Activated gamma-delta T cell treated with Interleukin-2 at 50 U/mL for 16 hours (primary cell): ENCODE results near the gene SDK2.

Source experiments
- DNase-seq: peaks from one replicate; pipeline ENCODE4 v3.0.0-alpha.2; 2020

Gene SDK2

DNA sequence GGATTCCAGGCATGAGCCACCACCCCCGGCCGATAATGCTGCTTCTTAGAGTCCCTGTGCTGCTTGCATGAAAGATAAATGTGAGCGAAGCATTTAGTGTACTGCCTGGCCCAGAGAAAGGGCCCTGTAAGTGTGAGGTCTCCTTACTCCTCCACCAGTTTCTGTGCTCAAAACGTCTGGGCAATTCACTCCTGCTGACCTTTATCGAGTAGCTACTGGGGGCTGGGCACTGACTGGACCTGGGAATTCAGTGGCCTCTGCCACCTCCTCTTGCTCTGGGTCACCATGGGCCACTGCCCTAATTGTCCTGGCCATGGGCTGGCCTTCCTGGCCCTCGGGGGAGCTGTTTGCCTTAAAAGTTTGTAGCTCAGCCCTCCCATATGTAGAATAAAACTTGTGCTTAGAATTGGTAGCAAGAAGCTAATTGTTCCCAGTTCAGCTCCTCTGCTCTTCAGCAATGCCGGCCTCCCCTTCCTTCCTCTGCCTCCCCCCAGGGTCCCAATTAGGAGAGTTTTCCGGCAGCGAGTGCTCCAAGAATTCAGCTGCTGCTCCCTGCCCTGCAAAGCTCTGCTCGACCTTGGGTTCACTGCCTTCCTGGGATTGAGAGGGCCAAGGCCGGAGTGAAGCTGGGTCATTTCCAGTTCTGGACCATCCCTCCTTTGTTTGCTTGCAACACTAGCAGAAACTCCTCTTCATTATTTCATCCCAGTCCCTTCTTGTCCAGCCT, 233.5 kb downstream of the SDK2 start:
- no peak for DNase-seq

DNA sequence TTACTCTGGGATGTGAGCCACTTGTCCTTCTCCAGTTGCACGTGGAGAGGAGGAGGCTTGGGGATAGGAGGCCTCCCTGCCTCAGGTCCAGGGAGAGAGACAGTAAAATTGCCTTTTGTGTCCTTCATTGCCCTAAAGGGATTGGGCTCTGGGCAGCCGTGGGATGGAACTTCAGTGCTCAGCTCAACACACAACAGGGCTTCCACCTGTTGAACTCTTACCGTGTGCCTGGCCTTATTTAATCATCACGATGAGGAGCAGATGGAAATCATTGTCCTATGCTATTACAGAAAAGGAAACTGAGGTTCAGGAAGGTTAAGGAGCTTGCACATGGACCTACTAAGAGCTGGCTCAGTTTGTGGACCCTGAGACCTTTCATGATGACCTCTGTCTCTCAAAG, 240.0 kb downstream of the SDK2 start:
- DNase-seq: no peak

DNA sequence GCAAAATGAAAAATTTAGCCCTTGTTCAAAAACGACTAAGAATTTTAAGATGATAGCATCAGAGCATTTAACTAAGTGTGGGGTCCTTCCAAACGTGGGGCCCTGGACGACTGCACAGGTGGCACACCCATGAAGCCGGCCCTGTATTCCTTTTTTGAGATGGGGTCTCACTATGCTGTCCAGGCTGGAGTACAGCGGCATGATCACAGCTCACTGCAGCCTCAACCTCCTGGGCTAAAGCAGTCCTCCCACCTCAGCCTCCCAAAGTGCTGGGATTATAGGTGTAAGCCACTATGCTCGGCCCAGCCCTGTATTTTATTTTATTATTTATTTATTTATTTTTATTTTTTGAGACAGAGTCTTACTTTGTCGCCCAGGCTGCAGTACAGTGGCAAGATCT, 241.8 kb downstream of the SDK2 start:
- DNase-seq: no peak

DNA sequence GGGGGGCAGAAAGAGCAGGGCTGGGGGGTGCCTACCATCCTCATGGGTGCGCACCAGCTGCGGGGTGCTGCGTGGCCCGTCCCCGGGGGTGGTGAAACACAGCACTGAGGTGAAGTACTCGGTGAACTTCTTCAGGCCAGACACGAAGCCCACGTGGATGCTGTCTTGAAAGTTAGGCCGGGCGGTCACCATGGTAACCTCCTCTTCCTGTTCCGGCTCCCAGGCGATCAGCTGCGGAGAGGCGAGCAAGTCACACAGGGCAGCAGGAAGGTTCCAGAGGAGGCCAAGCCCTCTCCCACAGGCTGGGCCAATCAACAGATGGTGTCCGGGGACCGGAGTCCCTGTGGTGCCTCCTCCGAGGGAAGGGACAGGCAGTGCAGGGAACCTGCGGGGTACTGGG, 242.3 kb downstream of the SDK2 start:
- DNase-seq: no peak

DNA sequence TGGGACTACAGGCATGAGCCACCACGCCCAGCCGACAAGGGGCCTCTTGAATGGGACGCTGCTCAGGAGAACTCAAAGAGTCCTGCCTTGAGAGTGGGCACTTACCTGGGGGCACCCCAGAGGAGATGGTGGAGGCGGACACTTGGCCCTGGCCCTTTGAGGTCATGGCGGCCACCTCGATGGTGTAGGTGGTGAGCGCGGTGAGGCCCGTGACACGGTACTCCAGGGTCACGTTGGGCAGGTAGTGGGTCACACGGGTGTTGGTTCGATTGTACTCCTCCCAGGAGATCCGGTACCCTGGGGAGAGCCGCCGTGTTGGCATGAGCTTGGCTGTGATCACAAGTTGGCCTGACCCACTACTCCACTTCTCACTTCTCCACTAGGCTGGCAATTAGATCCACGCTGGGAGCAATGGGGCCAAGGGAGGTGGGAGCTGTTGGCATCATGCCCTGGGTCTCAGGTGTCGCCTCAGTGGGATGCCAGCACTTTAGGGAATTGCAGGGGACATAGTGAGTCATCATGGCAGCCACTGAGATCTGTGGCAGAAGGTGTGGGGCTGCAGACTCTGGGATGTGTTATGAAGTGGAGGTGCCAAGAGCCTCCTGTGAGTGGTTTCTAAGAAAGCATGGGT, 243.2 kb downstream of the SDK2 start:
- DNase-seq: no peak

DNA sequence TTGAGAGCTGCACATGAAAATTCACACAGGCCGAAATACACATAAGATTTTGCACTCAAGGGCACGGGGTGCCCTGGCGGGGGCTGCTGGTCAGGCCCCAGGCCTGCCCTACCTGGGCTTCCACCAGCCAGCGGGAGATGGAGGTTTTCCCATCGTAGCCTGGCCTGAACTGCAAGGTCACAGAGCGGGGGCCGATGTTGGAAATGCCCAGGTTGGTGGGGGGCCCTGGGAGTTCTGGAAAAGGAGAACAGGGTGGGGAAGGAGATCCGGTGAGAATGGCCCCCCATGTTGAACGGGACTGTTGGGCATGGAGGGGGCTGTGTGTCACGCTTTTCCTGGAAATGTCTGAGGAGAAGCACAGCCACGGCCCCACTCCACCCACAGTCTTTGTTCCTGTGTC, 245.2 kb downstream of the SDK2 start:
- no peak for DNase-seq

DNA sequence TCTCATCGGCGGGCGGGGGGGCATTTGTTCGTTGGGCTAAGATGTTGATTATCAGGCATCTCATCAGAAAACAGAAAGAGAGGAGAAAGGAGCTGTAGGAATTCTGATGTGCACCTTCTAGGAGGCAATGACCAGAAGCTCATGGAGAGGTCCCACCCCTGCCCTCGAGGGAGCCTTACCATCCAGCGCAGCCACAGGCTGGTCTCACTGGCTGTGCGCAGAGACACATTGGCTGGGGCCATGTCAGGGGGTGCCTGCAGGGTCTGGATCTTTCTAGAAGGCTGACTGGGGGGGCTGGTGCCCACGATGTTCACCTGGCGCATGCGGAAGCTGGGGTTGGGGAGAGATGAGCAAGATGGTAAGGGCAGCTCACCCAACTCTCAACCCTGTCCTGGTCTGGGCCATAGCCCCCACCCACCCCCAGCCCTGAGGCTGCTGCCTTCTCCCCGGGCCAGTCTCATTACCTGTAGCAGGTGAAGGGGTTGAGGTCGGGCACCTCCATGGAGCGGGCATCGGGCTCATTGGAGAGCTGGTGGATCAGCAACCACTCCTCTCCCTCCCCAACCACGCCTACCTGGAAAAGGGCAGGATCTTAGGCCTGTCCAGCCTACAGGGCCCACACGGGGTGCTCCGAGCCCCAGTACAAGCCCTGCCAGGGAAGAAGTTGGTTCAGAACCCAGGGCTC, 246.2 kb downstream of the SDK2 start:
- DNase-seq: no peak

DNA sequence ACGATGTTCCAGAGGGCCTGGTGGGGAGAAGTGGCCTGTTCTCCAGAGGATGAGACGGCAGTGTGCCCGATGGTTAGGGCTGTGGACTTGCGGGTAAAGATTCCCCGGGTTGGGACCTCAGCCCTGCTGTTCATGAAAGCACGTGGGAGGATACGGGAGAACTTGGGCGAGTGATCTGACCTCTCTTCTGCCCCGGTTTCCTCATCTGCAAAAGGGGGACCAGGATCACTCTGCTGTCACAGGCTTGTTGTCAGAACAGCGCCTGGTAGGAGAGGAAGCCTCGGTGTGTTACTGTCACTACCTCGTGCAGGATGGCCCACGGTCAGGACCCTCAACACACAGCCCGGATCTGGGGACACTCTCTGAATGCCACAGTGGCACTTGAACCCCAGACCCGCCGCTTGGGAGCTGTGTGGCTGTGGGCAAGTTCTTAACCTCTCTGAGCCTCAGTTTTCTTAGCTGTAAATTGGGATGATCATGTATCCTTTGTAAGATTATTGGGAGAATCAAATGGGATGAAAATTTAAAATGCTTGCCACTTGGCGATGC, 246.9 kb downstream of the SDK2 start:
- DNase-seq: no peak

DNA sequence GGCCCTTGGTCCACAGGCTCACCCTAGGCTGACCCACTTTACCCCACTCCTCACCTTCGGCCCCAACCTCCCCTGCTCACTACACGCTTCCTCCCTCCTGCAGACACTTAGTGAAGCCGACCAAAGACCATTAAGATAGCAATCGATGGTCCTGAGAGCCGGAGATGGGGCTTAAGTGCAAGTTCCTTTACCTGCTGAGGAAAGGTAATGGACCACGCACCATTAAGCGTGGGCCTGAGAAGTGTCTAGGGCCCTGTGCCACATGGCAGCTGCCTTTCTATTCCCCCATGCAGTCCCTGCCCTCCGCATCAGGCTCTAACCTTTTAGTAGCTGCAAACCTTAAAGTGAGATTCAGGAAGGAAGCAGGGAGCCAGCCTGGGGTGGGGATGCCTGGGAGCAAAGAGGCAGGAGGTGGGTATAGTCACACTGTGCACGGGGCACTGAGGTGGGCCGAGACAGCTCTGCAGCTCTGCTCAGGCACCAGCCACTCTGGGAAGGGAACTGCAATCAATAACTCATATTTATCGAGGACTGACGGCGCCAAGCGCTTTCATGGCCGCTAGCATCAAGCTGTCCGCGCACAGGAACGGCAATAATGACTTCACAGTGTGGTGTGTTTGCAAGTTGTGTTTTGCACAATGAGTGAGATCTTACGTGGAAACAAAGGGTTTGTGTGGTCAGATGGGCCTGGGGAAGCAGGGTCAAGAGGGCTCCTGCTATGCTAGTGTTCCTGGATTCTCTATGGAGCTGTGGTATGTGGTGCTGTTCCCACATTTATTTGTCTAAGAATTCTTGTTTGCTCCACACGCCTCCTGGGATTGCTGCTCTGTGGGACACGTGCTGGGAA, 247.6 kb downstream of the SDK2 start:
- no peak for DNase-seq

DNA sequence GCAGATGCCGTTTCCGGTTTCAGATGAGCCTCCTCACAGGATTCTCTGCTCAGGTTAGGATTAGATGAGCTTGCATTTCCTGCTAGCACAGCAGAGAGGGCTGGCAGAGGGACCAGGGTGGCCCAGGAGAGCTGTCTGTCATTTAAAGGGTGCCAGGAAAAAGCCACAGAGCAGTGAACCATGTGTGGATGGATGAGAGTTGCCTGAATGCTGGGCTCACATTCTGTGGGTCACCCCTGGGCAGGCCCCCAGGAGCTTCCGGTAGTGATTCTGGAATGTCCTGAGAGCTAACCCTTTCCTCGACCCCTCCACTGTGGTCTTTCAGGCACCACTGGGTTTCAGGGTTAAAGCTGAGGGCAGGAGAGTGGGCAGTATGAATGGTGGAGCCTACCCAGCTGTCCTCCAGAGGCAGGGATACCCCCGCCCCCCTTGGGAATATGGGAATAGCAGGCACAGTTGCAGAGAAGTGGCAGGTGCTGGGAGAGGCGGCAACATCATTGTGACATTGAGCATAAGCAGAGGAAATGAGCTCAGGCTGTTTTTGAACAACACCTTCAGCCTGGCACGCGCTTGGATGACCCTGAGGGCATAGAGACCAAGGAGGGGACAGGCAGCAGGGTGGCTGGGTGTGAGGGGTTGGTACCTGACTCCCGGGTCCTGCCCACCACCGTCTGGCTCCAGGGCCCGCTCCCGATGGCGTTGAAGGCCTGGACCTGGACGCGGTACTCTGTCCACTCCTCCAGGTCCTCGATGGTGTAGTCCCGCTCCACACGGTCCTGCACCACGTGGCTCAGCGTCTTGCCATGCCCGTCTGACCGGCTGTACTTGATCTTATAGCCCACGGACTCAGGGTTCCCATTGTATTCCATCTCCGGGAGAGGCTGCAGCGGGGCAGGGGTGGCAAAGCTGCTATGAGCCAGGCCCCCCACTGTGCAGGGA, 249.5 kb downstream of the SDK2 start:
- no peak for DNase-seq

DNA sequence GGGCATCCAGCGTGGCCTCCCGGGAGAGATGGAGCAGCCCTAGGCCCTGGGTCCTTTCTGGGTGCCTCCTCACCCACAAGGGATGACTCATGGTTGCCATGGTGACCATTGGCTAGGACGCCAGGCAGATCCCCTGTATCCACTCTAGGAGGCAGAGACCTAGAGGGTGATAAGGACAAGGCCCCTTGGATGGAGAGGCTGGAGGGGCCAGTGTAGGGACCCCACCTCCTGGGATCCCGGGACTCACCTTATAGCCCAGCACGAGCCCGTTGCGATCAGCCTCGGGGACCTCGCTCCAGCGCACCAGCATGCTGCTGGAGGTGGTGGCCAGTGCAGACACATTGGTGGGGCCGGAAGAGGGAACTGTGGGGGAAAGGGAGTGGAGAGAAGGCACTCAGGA, 250.3 kb downstream of the SDK2 start:
- DNase-seq: no peak

DNA sequence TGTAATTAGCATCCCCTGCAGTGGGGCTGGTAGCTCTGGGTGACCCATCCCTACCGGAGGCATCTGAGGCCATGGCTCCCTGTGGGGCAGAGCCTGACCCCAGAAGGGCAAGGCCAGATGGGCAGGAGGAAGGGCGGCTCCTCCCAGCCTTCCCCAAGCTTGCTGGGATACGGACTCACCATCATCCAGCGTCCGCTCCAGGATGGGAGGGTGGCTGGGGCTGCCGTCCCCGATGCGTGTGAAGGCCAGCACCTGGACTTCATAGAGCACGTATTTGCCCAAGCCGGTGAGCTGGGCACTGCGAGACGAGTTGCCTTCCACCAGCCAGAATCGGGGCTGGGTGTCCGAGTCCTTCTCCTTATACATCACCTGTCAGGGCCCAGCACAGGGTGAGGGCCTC, 250.9 kb downstream of the SDK2 start:
- DNase-seq: no peak

DNA sequence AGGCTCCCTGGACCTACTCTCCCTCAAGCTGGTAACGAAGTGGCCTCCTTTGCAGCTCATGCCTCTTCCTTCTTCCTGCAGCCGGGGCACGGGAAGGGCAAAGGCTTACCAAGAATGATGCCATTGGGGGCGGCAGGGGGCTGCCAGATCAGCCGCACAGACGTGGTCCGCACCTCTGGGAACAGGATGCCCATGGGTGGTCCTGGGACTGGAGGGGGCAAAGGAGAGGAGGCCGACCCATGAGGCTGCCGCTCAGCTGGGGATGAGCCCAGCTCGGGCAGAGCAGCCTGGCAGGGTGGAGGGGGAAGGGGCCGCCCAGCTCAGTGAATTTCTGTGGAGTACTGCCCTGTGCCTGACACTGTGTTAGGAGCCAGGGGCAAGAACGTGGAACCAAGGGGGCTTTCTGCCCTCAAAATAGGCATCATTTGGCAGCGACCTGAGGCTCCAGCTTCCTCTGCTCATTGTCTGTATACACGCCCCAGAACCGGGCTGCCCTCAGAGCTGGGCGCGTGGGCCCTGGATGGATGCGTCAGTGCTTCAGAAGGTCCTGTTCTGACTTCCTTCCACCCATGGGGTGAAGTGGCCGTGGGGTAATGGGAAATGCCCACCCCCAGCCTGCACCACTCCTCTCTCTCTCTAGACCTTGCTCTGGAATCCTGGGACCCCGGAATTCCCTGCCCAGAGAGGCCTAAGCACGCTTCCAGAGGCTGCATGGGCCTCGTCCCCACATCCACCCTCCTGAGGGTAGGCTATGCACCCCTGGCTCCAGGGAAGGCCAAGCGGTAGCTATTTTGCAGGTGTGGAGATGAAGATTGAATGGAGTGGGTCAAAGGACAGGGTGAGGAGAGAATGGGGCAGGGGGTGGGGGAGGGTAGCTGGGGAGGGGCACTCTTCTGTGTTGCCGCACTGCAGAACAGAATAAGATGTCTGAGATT, 252.6 kb downstream of the SDK2 start:
- DNase-seq: no peak

DNA sequence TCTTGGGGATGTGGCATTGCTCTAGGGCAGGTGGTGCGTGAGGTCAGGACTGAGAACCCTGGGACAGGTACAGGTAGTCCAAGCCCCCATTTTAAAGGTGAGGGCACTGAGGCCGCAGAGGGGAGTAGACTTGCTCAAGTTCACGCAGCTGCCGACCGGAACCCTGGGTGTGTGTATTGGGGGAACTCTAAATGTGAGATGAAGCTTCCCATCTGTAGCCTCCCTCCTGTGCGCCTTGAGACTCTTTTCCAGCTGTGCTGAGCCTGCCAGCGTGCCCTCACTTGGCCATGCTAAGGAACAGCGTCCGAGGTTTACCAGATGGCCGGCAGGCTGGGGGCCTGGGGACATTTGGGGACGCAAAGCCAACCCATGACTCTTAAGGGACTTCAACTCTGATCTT, 253.4 kb downstream of the SDK2 start:
- no peak for DNase-seq

DNA sequence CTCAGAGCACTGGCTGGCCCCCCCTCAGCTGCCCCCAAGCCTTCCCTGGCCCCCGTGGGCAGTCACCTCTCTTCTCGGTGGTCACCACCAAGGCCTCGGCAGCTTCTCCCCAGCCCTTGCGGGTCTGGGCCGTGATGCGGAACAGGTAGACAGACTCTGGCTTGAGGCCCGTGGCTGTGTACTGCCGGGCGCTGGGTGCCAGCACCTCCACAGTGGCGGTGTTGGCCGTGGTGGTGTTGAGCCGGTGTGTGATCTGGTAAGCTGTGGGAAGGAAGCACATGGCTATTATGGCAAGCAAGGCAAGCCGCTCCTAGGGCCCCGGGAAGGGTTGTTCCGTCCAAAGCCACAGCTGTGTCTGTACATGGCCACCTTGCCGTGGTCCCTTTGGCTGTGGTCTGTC, 254.0 kb downstream of the SDK2 start:
- no peak for DNase-seq

DNA sequence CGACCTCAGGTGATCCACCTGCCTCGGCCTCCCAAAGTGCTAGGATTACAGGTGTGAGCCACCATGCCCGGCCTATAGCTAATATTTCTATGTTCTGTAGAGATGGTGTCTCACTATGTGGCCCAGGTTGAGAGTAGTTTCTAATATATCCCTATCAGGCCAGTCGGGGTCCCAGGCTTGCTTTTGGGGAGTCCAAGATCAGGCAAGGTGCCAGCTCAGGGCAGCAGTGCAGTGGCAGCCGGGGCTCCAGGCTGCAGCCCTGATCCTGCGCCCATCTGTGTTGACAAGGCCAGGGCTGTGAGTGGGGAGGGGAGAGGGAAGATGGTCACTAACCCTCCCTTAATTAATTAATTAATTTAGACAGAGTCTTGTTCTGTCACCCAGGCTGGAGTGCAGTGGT, 254.8 kb downstream of the SDK2 start:
- no peak for DNase-seq

DNA sequence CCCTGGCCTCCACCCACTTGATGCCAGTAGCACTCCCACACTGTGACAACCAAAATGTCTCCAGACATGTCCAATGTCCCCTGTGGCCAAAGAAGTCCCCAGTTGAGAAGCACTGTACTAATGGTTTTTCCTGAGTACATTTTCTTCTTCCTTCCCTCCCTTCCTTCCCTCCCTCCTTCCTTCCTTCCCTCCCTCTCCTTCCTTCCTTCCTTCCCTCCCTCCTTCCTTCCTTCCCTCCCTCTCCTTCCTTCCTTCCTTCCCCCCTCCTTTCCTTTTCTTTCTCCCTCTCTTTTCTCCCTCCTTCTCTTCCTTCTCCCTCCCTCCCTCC, 255.7 kb downstream of the SDK2 start:
- no peak for DNase-seq

DNA sequence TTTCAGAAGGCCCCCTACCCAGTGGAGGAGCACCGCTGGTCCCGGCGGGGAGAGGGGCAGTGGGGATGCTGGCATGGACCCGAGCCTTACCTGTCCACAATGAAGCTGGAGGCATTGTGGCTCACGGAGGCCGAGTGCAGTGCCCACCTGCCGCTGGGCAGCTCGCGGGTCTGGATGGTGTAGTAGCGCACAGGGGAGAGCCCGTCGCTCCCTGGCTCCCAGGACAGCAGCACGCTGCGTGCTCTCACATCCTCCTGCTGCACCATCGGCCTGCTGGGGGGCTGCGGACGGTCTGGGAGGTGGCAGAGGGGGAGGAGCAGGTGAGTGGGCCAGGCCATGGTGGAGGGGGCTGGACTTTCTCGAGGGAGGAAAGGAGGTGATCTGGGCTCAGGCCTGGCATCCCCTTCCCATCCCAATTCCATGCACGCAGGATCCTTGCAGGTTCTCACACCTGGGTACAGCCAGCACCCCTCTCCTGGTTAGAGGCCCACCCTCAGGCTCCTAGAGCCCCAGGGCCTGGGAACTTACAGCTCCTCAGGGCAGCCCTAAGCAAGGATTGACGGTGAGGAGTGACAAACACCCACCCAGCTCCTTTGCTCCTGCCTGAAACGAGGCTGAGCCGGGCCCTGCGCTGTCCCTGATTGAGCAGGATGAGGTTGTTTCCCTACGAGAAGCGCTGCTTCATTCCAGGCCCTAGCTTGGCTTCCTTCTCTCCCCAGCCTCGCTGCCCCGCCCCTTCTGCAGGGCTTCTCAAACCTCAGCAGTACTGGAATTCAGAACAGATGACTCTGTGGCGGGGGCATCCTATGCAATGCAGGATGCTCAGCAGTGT, 256.3 kb downstream of the SDK2 start:
- DNase-seq: no peak

DNA sequence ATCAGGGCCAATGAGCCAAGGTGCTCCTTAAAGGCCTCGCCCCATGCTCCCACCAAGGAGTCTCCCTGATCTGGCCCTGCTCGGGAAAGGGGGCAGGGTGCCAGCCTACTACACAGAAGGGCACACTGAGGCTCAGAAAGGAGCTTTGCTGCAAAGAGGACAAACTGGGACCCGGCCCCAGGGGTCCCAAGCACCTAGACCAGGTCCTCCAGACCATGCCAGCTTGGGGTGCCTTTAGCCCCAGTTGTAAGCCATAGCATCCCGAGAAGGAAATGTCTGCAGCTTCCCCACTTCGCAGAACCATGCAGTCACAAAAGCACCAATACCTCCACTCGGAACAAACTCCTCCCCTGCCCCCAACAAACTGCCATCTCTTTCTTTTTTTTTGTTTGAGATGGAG, 257.7 kb downstream of the SDK2 start:
- no peak for DNase-seq

DNA sequence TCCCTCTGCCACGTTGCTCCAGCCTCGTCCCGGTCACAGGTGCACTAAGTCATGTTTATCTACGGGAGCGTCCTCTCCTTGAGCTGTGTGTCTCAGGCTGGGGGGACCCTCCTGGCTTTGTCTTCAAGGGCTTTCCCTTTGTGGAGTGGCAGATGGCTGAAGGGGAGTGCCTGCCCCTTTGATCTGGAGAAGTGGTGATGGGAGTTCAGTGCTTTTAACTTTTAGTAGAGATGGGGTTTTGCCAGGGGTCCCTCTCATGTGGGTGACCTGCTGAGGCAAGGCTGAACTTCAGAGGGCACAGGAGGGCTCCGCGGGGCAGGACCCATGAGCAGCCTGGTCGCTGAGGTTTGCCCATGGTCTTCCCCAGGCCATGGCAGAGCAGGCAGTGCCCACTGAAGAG, 259.3 kb downstream of the SDK2 start:
- DNase-seq: no peak
